Measurements from ENCODE around the gene NSUN4. TPM values are rescaled to one million over a fixed set of nuclear protein-coding genes. Genes with fewer than 3 reads are reported as not detected.

NSUN4 gene
- total and polyA plus RNA-seq, 10 of the 15 experiments (the other 5 are each of a cell fraction or from before 2014, with no cell fraction given) = 22.1 to 80.2 (median 29.6) TPM

GRCh38 chr1:46309401-46310159 lies 31.0 kb upstream of the NSUN4 start:
- Histone ChIP-seq H3K79me2 (ENCODE audit: control insufficient read depth, insufficient read depth, low read length) (peaks cover 78% of the 10 kb centered on the region), H3K4me1 (ENCODE audit: control insufficient read depth, insufficient read depth, low read length) (peaks cover 11% of the 10 kb centered on the region), H2AFZ (ENCODE audit: control insufficient read depth, low read depth, low read length) (no peak overlapping the region), H3K27me3 (replicated peaks in 1 of 2; ENCODE audit: control insufficient read depth in 2 of 2, insufficient read depth in 2 of 2, low read length in 1 of 2) (no peaks in the 10 kb centered on the region), H3K4me3 (peak overlapping the region; percentile 66; the same call in 1 of the 2 replicates), H3K27ac (ENCODE audit: control insufficient read depth, insufficient read depth) (no peak overlapping the region), H3K36me3 (ENCODE audit: control insufficient read depth in 2 of 2, insufficient read depth in 2 of 2, low read length in 1 of 2) (peaks cover 9 to 28% of the 10 kb centered on the region in 2 experiments), H3K9me3 (replicated peaks; ENCODE audit: control insufficient read depth, insufficient read depth, low read length) (no peaks in the 10 kb centered on the region; the same call in 2 of the 3 replicates), H3K4me2 (ENCODE audit: control insufficient read depth, insufficient read depth) (no peak overlapping the region), H4K20me1 (ENCODE audit: control insufficient read depth, insufficient read depth) (peaks cover 3% of the 10 kb centered on the region; the same call in 1 of the 2 replicates), H3K9ac (ENCODE audit: control insufficient read depth, insufficient read depth, low read length) (no peak overlapping the region)
- in situ Hi-C loops (cut with MboI) (no loop called here), intact Hi-C loops (cut with micrococcal nuclease; ENCODE audit: unreplicated experiment) (no loop called here)
- BruUV-seq (replicated peaks) = TSS peak; percentile 42
- ChIA-PET RAD21 (ENCODE audit: unreplicated experiment) (interaction anchor here (1.7 to 3.3 kb wide), 5 partner anchors 18 to 37 kb away, joined by 5 to 23 read pairs (median 14); partner anchors contain the start of gene NSUN4), CTCF (interaction anchor here (2.8 to 8.0 kb wide), 4 partner anchors 8 to 35 kb away, joined by 19 to 181 read pairs (median 58); partner anchors contain the start of gene NSUN4), SMC1A (ENCODE audit: uncharacterized antibody, unreplicated experiment) (interaction anchor here (0.8 to 4.2 kb wide), 6 partner anchors 8 to 34 kb away, joined by 3 to 46 read pairs (median 9); no protein-coding TSS in a partner anchor), POLR2A (interaction anchor here (0.5 to 4.0 kb wide), 8 partner anchors 9 to 65 kb away, joined by 3 to 35 read pairs (median 6); no protein-coding TSS in a partner anchor)
- no peak for TF ChIP-seq CBX5 (IDR thresholded peaks at IDR 0.05; ENCODE audit: low read depth)
- TF ChIP-seq PAX8 (IDR thresholded peaks at IDR 0.05) = no peak
- no peak for TF ChIP-seq MYC (IDR thresholded peaks at IDR 0.05; ENCODE audit: insufficient read depth, insufficient read length, insufficient replicate concordance, low read length, severe bottlenecking)
- TF ChIP-seq CBFB (IDR thresholded peaks at IDR 0.05; ENCODE audit: low read depth) = no peak
- 93% methylated on average over 15 of the region's 16 CpGs for WGBS (ENCODE audit: insufficient coverage, insufficient replicate concordance, low lambda C conversion rate, missing lambda C conversion rate)
- no peak for FAIRE-seq
- no peak for DNase-seq (ENCODE audit: low read depth, low spot score)
- no peak for ATAC-seq

DNA sequence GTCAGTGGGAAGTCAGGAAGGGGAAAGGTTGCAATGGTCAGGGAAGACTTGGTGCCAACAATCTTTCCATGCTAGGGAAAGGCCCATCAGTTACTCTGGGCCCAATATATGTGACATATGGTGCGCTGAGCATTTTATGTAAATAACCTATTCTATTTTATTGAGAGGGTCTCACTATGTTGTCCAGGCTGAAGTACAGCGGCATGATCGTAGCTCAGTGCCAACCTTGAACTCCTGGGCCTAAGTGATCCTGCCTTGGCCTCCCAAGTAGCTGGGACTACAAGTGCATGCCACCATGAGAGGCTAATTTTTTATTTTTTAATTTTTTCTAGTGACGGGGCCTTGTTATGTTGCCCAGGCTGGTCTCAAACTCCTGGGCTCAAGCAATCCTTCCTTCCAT lies 30.3 kb upstream of the NSUN4 start:
- no peak overlapping the region for H3K9ac ChIP-seq (ENCODE audit: control insufficient read depth, insufficient read depth, low read length)
- H4K20me1 ChIP-seq (ENCODE audit: control insufficient read depth, insufficient read depth) = peaks cover 3% of the 10 kb centered on the region; the same call in 1 of the 2 replicates
- peaks cover 9 to 31% of the 10 kb centered on the region in 2 experiments for H3K36me3 ChIP-seq (ENCODE audit: control insufficient read depth in 2 of 2, insufficient read depth in 2 of 2, low read length in 1 of 2)
- ChIA-PET RAD21 (ENCODE audit: unreplicated experiment) (interaction anchor here (1.7 kb wide), 1 partner anchor 30 kb away, joined by 5 read pairs; the partner anchor contains the start of gene NSUN4), SMC1A (ENCODE audit: uncharacterized antibody, unreplicated experiment) (interaction anchor here (0.8 to 4.2 kb wide), 2 partner anchors 13 to 17 kb away, joined by 3 to 46 read pairs; no protein-coding TSS in a partner anchor), POLR2A (interaction anchor here (4.0 kb wide), 1 partner anchor 16 kb away, joined by 35 read pairs; no protein-coding TSS in a partner anchor), CTCF (interaction anchor here (0.7 to 8.0 kb wide), 2 partner anchors 15 to 23 kb away, joined by 4 to 56 read pairs; no protein-coding TSS in a partner anchor)
- H3K79me2 ChIP-seq (ENCODE audit: control insufficient read depth, insufficient read depth, low read length) = peaks cover 72% of the 10 kb centered on the region
- WGBS (ENCODE audit: insufficient coverage, insufficient replicate concordance, low lambda C conversion rate, missing lambda C conversion rate) = 97% methylated on average over 4 of the region's 4 CpGs
- H3K27me3 ChIP-seq (replicated peaks in 1 of 2; ENCODE audit: control insufficient read depth in 2 of 2, insufficient read depth in 2 of 2, low read length in 1 of 2) = no peaks in the 10 kb centered on the region
- no peak for FAIRE-seq
- in situ Hi-C loops (cut with MboI) = no loop called here
- TF ChIP-seq NFYB (IDR thresholded peaks at IDR 0.05; ENCODE audit: insufficient read depth, low read depth, low read length) (no peak), POLR2A (IDR thresholded peaks at IDR 0.05; ENCODE audit: low read depth, low read length) (no peak), RBBP5 (conservative IDR thresholded peaks at IDR 0.05) (no peak), ZBED1 (IDR thresholded peaks at IDR 0.05; ENCODE audit: borderline replicate concordance) (no peak)
- H3K9me3 ChIP-seq (replicated peaks; ENCODE audit: control insufficient read depth, insufficient read depth, low read length) = no peaks in the 10 kb centered on the region; the same call in 2 of the 3 replicates
- intact Hi-C loops (cut with micrococcal nuclease; ENCODE audit: unreplicated experiment) = no loop called here
- BruUV-seq (replicated peaks) = no TSS peak
- no peak overlapping the region for H3K4me3 ChIP-seq
- no peak for ATAC-seq
- H3K27ac ChIP-seq (ENCODE audit: control insufficient read depth, insufficient read depth) = no peak overlapping the region
- H2AFZ ChIP-seq (ENCODE audit: control insufficient read depth, low read depth, low read length) = no peak overlapping the region
- no peak overlapping the region for H3K4me2 ChIP-seq (ENCODE audit: control insufficient read depth, insufficient read depth)
- DNase-seq (ENCODE audit: low read depth, low spot score) = no peak
- H3K4me1 ChIP-seq (ENCODE audit: control insufficient read depth, insufficient read depth, low read length) = peaks cover 11% of the 10 kb centered on the region

Measured in GM12878 (cell line).